HepG2 (cell line): ENCODE measurements around the gene B4GALT3. TPM values are rescaled to one million over a fixed set of nuclear protein-coding genes. Genes with fewer than 3 reads are reported as not detected.

Experiments used
- HNF4G ChIP-seq, 2 experiments: sonication (generic) in 1 of 2; formaldehyde crosslinking in 1 of 2; IDR thresholded peaks; 2 replicates each; pipeline versions ENCODE4 v1.4.0 to v1.6.1; 2011 to 2020; ENCODE audit warnings: borderline replicate concordance in 2 of 2, low read depth in 2 of 2, mild to moderate bottlenecking in 2 of 2, low read length in 1 of 2, missing genetic modification reagents in 1 of 2, moderate library complexity in 1 of 2
- MAZ ChIP-seq, 2 experiments: sonication (generic) in 1 of 2; formaldehyde crosslinking in 1 of 2; IDR thresholded peaks; 2 replicates each; pipeline versions ENCODE4 v1.5.0 to v1.6.1; 2012 to 2020; ENCODE audit warnings: low read depth in 2 of 2, mild to moderate bottlenecking in 2 of 2, borderline replicate concordance in 1 of 2, improper control_type of control experiment in 1 of 2, low read length in 1 of 2, missing genetic modification reagents in 1 of 2, moderate library complexity in 1 of 2
- MED13 ChIP-seq: sonication (generic); formaldehyde crosslinking; IDR thresholded peaks from 2 replicates; pipeline ENCODE4 v1.5.0; 2020; ENCODE audit warnings: missing genetic modification reagents
- MIER2 ChIP-seq: IDR thresholded peaks from 2 replicates; pipeline ENCODE4 v1.6.1; 2016; ENCODE audit warnings: missing biosample characterization, missing genetic modification reagents
- NFRKB ChIP-seq: fragments of 450-650 bp; IDR thresholded peaks from 2 replicates; pipeline ENCODE4 v1.6.1; 2017
- PLRG1 ChIP-seq: fragments of 450-650 bp; conservative IDR thresholded peaks from 2 replicates; pipeline ENCODE4 v1.6.1; 2016
- REL ChIP-seq: sonication (generic); formaldehyde crosslinking; conservative IDR thresholded peaks from 2 replicates; pipeline ENCODE4 v1.8.0; 2022; ENCODE audit warnings: mild to moderate bottlenecking, missing genetic modification reagents, moderate library complexity
- THYN1 ChIP-seq: sonication (generic); formaldehyde crosslinking; IDR thresholded peaks from 2 replicates; pipeline ENCODE4 v1.8.1; 2023; ENCODE audit warnings: low read depth, mild to moderate bottlenecking, moderate library complexity, missing genetic modification reagents, borderline replicate concordance
- ZBTB26 ChIP-seq: IDR thresholded peaks from 2 replicates; pipeline ENCODE4 v1.6.1; 2016; ENCODE audit warnings: missing compliant biosample characterization, missing genetic modification reagents, borderline replicate concordance
- ZBTB42 ChIP-seq: sonication (generic); formaldehyde crosslinking; IDR thresholded peaks from 2 replicates; pipeline ENCODE4 v1.5.0; 2020; ENCODE audit warnings: mild to moderate bottlenecking, missing genetic modification reagents
- polyA plus RNA-seq, 8 experiments: library from polyadenylated mRNA; depleted of rRNA in 3 of 8; stranded (reverse) in 7 of 8; unstranded in 1 of 8; fragments of >200 nt; fragmentation: Illumina TruSeq in 4 of 8; extraction: Trizol in 4 of 8; gene quantifications; 2 replicates each; pipeline versions ENCODE4 v1.2.1 to v1.2.3, GENCODE V29; 2011 to 2016; ENCODE audit warnings: low read depth in 4 of 8, missing spikeins in 1 of 8, mixed read lengths in 1 of 8; ENCODE audit not compliant: insufficient read depth in 1 of 8
- total RNA-seq, 5 experiments: library from RNA; depleted of rRNA; stranded (reverse); fragments of >200 nt; fragmentation: Illumina TruSeq; extraction: Trizol; gene quantifications; 2 replicates each; pipeline ENCODE4 v1.2.3, GENCODE V29; 2016; ENCODE audit warnings: low read depth in 1 of 5
- TF ChIP-seq, protein P1 (sequence below): sonication (generic); formaldehyde crosslinking; IDR thresholded peaks from 2 replicates; pipeline ENCODE4 v1.5.0; 2020; ENCODE audit warnings: mild to moderate bottlenecking, missing genetic modification reagents
- TF ChIP-seq, protein P2 (sequence below): sonication (generic); formaldehyde crosslinking; IDR thresholded peaks from 2 replicates; pipeline ENCODE4 v1.9.0; 2021; ENCODE audit warnings: mild to moderate bottlenecking, missing genetic modification reagents
- TF ChIP-seq, protein P3 (sequence below): sonication (generic); formaldehyde crosslinking; IDR thresholded peaks from 2 replicates; pipeline ENCODE4 v1.8.0; 2022; ENCODE audit warnings: missing genetic modification reagents, low read depth, mild to moderate bottlenecking, borderline replicate concordance
- TF ChIP-seq, protein P4 (sequence below): sonication (generic); formaldehyde crosslinking; IDR thresholded peaks from 2 replicates; pipeline ENCODE4 v1.4.0; 2020; ENCODE audit warnings: missing genetic modification reagents

The B4GALT3 gene
- total and polyA plus RNA-seq, 2 of the 13 experiments (the other 11 are each of a cell fraction or from before 2014, with no cell fraction given), result 35.6 to 40.4 TPM

DNA sequence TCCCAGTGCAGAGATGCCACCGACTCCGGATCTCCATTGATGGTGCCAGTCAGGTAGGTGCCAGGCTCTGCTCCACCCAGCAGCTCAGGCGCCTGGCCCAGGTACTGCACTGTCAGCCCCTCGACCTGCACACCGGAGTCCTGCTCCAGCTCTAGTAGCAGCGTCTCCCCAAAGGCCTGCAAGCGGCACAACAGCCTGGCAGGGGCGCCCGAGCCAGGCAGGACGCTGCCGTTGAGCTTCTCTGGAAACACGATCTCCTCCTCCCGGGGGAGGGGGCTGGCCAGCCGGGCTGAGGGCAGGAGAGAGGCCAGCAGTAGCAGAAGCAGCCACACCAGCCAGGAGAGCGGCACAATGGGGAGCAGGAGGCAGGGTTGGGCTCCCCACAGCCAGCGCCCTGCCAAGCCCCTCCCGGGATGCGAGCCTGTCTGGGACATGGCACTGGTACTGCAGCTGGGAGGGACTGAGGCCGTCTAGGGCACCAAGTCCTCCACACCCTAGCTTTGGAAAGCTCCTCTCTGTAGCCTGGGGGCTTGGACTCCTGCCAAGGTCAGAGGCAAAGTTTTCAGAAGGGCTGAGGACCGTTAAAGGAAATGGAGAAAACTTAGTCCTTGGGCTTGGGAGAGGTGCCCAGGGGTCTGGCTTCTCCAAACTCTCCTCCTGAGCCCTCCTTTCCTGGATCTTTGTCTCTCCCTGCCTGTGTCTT, 21.0 kb upstream of the B4GALT3 start (continued):
- TF ChIP-seq, protein P1, sequence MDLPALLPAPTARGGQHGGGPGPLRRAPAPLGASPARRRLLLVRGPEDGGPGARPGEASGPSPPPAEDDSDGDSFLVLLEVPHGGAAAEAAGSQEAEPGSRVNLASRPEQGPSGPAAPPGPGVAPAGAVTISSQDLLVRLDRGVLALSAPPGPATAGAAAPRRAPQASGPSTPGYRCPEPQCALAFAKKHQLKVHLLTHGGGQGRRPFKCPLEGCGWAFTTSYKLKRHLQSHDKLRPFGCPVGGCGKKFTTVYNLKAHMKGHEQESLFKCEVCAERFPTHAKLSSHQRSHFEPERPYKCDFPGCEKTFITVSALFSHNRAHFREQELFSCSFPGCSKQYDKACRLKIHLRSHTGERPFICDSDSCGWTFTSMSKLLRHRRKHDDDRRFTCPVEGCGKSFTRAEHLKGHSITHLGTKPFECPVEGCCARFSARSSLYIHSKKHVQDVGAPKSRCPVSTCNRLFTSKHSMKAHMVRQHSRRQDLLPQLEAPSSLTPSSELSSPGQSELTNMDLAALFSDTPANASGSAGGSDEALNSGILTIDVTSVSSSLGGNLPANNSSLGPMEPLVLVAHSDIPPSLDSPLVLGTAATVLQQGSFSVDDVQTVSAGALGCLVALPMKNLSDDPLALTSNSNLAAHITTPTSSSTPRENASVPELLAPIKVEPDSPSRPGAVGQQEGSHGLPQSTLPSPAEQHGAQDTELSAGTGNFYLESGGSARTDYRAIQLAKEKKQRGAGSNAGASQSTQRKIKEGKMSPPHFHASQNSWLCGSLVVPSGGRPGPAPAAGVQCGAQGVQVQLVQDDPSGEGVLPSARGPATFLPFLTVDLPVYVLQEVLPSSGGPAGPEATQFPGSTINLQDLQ (CRISPR knock-in tag), result no peak
- TF ChIP-seq REL (CRISPR knock-in tag) (no peak), HNF4G (IDR thresholded peaks at IDR 0.05; ENCODE audit: borderline replicate concordance, low read depth, low read length) (no peak), HNF4G (CRISPR knock-in tag; IDR thresholded peaks at IDR 0.05; ENCODE audit: borderline replicate concordance, low read depth) (no peak), PLRG1 (no peak), ZBTB26 (CRISPR knock-in tag) (no peak), NFRKB (no peak), ZBTB42 (CRISPR knock-in tag) (no peak), MED13 (CRISPR knock-in tag) (no peak), THYN1 (no peak), MAZ (IDR thresholded peaks at IDR 0.05; ENCODE audit: borderline replicate concordance, low read depth, low read length) (no peak), MAZ (CRISPR knock-in tag; IDR thresholded peaks at IDR 0.05; ENCODE audit: low read depth) (no peak), MIER2 (CRISPR knock-in tag) (no peak)
- TF ChIP-seq, protein P2, sequence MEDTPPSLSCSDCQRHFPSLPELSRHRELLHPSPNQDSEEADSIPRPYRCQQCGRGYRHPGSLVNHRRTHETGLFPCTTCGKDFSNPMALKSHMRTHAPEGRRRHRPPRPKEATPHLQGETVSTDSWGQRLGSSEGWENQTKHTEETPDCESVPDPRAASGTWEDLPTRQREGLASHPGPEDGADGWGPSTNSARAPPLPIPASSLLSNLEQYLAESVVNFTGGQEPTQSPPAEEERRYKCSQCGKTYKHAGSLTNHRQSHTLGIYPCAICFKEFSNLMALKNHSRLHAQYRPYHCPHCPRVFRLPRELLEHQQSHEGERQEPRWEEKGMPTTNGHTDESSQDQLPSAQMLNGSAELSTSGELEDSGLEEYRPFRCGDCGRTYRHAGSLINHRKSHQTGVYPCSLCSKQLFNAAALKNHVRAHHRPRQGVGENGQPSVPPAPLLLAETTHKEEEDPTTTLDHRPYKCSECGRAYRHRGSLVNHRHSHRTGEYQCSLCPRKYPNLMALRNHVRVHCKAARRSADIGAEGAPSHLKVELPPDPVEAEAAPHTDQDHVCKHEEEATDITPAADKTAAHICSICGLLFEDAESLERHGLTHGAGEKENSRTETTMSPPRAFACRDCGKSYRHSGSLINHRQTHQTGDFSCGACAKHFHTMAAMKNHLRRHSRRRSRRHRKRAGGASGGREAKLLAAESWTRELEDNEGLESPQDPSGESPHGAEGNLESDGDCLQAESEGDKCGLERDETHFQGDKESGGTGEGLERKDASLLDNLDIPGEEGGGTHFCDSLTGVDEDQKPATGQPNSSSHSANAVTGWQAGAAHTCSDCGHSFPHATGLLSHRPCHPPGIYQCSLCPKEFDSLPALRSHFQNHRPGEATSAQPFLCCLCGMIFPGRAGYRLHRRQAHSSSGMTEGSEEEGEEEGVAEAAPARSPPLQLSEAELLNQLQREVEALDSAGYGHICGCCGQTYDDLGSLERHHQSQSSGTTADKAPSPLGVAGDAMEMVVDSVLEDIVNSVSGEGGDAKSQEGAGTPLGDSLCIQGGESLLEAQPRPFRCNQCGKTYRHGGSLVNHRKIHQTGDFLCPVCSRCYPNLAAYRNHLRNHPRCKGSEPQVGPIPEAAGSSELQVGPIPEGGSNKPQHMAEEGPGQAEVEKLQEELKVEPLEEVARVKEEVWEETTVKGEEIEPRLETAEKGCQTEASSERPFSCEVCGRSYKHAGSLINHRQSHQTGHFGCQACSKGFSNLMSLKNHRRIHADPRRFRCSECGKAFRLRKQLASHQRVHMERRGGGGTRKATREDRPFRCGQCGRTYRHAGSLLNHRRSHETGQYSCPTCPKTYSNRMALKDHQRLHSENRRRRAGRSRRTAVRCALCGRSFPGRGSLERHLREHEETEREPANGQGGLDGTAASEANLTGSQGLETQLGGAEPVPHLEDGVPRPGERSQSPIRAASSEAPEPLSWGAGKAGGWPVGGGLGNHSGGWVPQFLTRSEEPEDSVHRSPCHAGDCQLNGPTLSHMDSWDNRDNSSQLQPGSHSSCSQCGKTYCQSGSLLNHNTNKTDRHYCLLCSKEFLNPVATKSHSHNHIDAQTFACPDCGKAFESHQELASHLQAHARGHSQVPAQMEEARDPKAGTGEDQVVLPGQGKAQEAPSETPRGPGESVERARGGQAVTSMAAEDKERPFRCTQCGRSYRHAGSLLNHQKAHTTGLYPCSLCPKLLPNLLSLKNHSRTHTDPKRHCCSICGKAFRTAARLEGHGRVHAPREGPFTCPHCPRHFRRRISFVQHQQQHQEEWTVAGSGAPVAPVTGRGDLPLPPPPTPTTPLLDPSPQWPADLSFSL (CRISPR knock-in tag), result no peak
- TF ChIP-seq, protein P3, sequence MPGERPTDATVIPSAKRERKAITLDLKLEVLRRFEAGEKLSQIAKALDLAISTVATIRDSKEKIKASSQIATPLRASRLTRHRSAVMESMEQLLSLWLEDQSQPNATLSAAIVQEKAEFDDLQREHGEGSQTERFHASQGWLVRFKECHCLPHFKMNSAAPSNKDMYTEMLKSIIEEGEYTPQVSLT (CRISPR knock-in tag), result no peak
- TF ChIP-seq, protein P4, sequence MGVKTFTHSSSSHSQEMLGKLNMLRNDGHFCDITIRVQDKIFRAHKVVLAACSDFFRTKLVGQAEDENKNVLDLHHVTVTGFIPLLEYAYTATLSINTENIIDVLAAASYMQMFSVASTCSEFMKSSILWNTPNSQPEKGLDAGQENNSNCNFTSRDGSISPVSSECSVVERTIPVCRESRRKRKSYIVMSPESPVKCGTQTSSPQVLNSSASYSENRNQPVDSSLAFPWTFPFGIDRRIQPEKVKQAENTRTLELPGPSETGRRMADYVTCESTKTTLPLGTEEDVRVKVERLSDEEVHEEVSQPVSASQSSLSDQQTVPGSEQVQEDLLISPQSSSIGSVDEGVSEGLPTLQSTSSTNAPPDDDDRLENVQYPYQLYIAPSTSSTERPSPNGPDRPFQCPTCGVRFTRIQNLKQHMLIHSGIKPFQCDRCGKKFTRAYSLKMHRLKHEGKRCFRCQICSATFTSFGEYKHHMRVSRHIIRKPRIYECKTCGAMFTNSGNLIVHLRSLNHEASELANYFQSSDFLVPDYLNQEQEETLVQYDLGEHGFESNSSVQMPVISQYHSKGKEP (CRISPR knock-in tag), result no peak
